Measurements from ENCODE around the gene RUBCNL. TPM values are rescaled to one million over a fixed set of nuclear protein-coding genes. Genes with fewer than 3 reads are reported as not detected.

Gene RUBCNL
- polyA plus RNA-seq, 3 donors: 1.5 to 14.5 (median 2.8) TPM

DNA sequence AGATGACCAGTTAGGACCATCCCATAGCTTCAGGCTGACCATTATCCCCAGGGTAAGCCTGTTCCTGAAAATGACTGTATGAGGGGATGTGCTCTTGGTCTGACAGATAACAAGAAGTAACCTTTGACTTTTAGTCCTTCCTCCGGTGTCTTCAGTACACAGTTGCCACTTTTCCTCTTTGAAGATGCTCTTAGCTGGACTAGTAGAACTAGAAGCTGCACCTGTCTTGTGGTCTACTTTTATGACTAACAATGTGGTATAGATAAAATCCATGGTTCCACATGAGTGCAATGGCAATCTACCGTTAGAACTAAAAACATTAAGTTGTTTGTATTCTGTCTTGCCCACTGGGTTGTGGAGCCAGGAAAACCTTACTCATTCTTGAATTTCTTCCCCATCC is 5.9 kb upstream of the RUBCNL start:
- no peak overlapping the region for H3K4me2 ChIP-seq (replicated peaks; ENCODE audit: extremely low read depth, low read length, poor library complexity, severe bottlenecking)
- no peak overlapping the region for H2AFZ ChIP-seq (ENCODE audit: insufficient read depth, low read depth, low read length, poor library complexity, severe bottlenecking)
- no peaks in the 10 kb centered on the region for H3K36me3 ChIP-seq (replicated peaks in 1 of 2; ENCODE audit: control insufficient read depth in 1 of 2, insufficient read depth in 2 of 2, low read length in 2 of 2)
- H3K4me1 Mint-ChIP-seq: peaks cover 33% of the 10 kb centered on the region
- H3K79me2 ChIP-seq (ENCODE audit: insufficient read depth, low read length): no peaks in the 10 kb centered on the region
- WGBS (ENCODE audit: insufficient coverage): no CpG with 5 or more reads among the region's 2 CpGs
- H3K36me3 Mint-ChIP-seq: peaks cover 0 to 3% of the 10 kb centered on the region in 2 donors
- intact Hi-C loops (cut with micrococcal nuclease): no loop called here
- H3K27me3 ChIP-seq (ENCODE audit: control insufficient read depth in 2 of 2, insufficient read depth in 2 of 2, low read length in 2 of 2): no peaks in the 10 kb centered on the region
- H4K20me1 ChIP-seq (ENCODE audit: insufficient read depth, low read length): no peaks in the 10 kb centered on the region
- H3K27ac ChIP-seq (ENCODE audit: low read depth in 1 of 2, low read length in 2 of 2): no peak overlapping the region
- H3K4me3 ChIP-seq (replicated peaks in 1 of 3; ENCODE audit: low read depth in 2 of 3, low read length in 3 of 3): no peak overlapping the region
- H3K9me3 Mint-ChIP-seq: peaks cover 0 to 2% (median 1%) of the 10 kb centered on the region in 7 donors
- DNase-seq: no peak
- peaks cover 35 to 38% of the 10 kb centered on the region in 2 donors for H3K4me1 ChIP-seq (ENCODE audit: control insufficient read depth in 1 of 2, insufficient read depth in 2 of 2, low read length in 2 of 2)
- TF ChIP-seq, protein P1, sequence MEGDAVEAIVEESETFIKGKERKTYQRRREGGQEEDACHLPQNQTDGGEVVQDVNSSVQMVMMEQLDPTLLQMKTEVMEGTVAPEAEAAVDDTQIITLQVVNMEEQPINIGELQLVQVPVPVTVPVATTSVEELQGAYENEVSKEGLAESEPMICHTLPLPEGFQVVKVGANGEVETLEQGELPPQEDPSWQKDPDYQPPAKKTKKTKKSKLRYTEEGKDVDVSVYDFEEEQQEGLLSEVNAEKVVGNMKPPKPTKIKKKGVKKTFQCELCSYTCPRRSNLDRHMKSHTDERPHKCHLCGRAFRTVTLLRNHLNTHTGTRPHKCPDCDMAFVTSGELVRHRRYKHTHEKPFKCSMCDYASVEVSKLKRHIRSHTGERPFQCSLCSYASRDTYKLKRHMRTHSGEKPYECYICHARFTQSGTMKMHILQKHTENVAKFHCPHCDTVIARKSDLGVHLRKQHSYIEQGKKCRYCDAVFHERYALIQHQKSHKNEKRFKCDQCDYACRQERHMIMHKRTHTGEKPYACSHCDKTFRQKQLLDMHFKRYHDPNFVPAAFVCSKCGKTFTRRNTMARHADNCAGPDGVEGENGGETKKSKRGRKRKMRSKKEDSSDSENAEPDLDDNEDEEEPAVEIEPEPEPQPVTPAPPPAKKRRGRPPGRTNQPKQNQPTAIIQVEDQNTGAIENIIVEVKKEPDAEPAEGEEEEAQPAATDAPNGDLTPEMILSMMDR (IDR thresholded peaks at IDR 0.05): no peak
- H3K27ac Mint-ChIP-seq: no peak overlapping the region
- H3K9me3 ChIP-seq (replicated peaks in 1 of 2; ENCODE audit: control insufficient read depth in 1 of 2, insufficient read depth in 1 of 2, low read length in 2 of 2): no peaks in the 10 kb centered on the region
- no peak overlapping the region for H3K4me3 Mint-ChIP-seq
- no peak overlapping the region for H3K9ac ChIP-seq (ENCODE audit: insufficient read depth, low read length, poor library complexity, severe bottlenecking)
- peaks cover 0 to 6% (median 0%) of the 10 kb centered on the region in 3 donors for H3K27me3 Mint-ChIP-seq (ENCODE audit: low read depth in 3 of 3)

DNA sequence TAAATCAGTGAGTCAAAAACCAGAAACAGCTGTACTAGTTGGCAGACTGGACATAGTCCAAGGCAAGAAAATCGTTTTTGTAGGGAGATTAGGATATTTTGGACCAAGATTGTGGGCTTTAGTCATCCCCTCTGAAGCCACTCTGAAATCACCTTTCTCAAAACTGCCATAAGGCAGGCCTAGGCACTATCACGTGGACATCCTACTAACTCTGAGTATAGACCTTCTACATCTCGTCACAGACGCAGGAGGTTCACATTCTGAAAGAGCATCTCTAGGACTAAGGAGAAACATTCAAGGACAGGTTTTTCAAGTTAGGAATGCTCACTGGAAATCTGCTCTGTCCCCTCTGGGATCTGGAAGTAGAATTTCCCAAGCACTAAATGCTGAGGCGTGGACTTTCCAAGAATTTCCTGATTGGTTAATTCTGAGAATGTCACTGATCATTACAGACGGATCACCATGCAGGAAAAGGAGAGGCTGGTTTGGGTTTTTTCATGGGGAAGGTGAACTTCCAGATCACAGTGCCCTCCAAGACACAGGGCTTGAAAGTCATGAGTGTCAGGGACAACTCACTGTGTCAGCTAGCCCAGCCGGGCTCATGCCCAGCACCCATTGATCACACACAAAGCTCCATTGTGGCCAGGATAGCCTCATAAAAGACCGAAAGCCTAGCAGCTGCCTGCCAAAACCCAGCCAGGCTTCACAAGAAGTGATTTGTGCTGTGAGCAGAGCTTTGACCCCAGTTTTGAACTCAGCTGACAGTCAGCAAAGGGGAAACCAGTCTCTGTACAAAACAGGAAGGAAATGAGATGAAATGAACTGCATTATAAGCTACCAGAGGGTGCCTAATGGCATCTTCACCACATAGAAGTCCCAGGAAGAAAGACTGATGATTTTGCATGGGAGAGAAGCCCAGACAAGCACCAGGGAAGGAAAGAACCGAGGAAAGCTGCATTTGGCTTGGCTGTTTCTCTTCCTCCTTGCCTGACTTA is 2.7 kb upstream of the RUBCNL start:
- DNase-seq: peak; percentile 72 to 82 (median 82)
- Histone ChIP-seq H3K4me2 (replicated peaks; ENCODE audit: extremely low read depth, low read length, poor library complexity, severe bottlenecking) (peak overlapping the region; percentile 65), H3K4me1 (ENCODE audit: control insufficient read depth in 1 of 2, insufficient read depth in 2 of 2, low read length in 2 of 2) (peaks cover 57 to 62% of the 10 kb centered on the region in 2 donors), H4K20me1 (ENCODE audit: insufficient read depth, low read length) (no peaks in the 10 kb centered on the region), H3K27ac (ENCODE audit: low read depth in 1 of 2, low read length in 2 of 2) (peak overlapping the region; percentile 87 to 91), H3K9me3 (replicated peaks in 1 of 2; ENCODE audit: control insufficient read depth in 1 of 2, insufficient read depth in 1 of 2, low read length in 2 of 2) (no peaks in the 10 kb centered on the region), H3K27me3 (ENCODE audit: control insufficient read depth in 2 of 2, insufficient read depth in 2 of 2, low read length in 2 of 2) (peaks cover 0 to 9% of the 10 kb centered on the region in 2 donors), H3K4me3 (replicated peaks in 1 of 3; ENCODE audit: low read depth in 2 of 3, low read length in 3 of 3) (peak overlapping the region in 1 of 3 experiments; percentile 55), H3K36me3 (replicated peaks in 1 of 2; ENCODE audit: control insufficient read depth in 1 of 2, insufficient read depth in 2 of 2, low read length in 2 of 2) (no peaks in the 10 kb centered on the region), H2AFZ (ENCODE audit: insufficient read depth, low read depth, low read length, poor library complexity, severe bottlenecking) (peak overlapping the region; percentile 48), H3K79me2 (ENCODE audit: insufficient read depth, low read length) (no peaks in the 10 kb centered on the region), H3K9ac (ENCODE audit: insufficient read depth, low read length, poor library complexity, severe bottlenecking) (peak overlapping the region; percentile 33)
- Mint-ChIP-seq H3K36me3 (peaks cover 6 to 18% of the 10 kb centered on the region in 2 donors), H3K4me3 (peak overlapping the region; percentile 32 to 76), H3K27ac (peak overlapping the region; percentile 93 to 97 (median 95)), H3K4me1 (peaks cover 62% of the 10 kb centered on the region), H3K27me3 (ENCODE audit: low read depth in 3 of 3) (peaks cover 8 to 32% (median 24%) of the 10 kb centered on the region in 3 donors), H3K9me3 (peaks cover 0 to 2% (median 1%) of the 10 kb centered on the region in 7 donors)
- WGBS (ENCODE audit: insufficient coverage): 8% methylated on average over 5 of the region's 9 CpGs
- intact Hi-C loops (cut with micrococcal nuclease): loop anchor here (2.0 to 5.0 kb wide), 4 partner anchors 15 to 67 kb away; no protein-coding TSS in a partner anchor
- TF ChIP-seq, protein P1 (IDR thresholded peaks at IDR 0.05): no peak

Data from CD14-positive monocyte (primary cell).